ENCODE results near the gene COL25A1.

DNA sequence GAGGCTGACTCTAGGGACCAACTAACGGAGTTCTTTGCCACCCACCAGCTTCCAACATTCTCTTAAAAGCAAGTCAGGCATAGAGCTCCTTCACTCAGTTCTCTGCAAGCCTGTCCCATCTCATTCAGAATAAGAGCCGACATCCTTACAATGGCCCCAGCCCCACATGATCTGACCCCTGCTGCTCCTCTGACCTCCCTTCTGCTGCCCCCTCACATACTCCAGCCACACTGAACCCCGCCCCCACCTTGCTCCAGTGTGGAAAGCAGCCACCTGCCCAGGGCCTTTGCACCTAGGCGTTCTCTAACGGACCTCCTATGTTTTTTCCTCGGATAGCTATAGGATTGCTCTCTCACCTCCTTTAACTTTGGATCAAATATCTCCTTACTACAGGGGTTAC, 396.5 kb downstream of the COL25A1 start:
- no peak for TF ChIP-seq POLR2A (IDR thresholded peaks at IDR 0.05)
- TF ChIP-seq, protein P1, sequence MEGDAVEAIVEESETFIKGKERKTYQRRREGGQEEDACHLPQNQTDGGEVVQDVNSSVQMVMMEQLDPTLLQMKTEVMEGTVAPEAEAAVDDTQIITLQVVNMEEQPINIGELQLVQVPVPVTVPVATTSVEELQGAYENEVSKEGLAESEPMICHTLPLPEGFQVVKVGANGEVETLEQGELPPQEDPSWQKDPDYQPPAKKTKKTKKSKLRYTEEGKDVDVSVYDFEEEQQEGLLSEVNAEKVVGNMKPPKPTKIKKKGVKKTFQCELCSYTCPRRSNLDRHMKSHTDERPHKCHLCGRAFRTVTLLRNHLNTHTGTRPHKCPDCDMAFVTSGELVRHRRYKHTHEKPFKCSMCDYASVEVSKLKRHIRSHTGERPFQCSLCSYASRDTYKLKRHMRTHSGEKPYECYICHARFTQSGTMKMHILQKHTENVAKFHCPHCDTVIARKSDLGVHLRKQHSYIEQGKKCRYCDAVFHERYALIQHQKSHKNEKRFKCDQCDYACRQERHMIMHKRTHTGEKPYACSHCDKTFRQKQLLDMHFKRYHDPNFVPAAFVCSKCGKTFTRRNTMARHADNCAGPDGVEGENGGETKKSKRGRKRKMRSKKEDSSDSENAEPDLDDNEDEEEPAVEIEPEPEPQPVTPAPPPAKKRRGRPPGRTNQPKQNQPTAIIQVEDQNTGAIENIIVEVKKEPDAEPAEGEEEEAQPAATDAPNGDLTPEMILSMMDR (IDR thresholded peaks at IDR 0.05) = no peak
